HG02938 (cell line): Measurements from ENCODE around the gene TP53INP2.
"Not testable (repeated sequence)": the region's sequence is repeated elsewhere in the genome, so short reads cannot be mapped to it uniquely, and the experiment has no call there.

Source experiments
- ATAC-seq: cut with Tn5 transposase; IDR thresholded peaks from one replicate; pipeline ENCODE4 v1.9.1; 2021; ENCODE audit warnings: mild to moderate bottlenecking, moderate library complexity; ENCODE audit not compliant: unreplicated experiment

TP53INP2 gene

GRCh38 chr20:34720266-34720665 is 16.1 kb downstream of the TP53INP2 start:
- no peak for ATAC-seq

GRCh38 chr20:34722560-34722959 is 18.4 kb downstream of the TP53INP2 start:
- not testable (repeated sequence) for ATAC-seq

GRCh38 chr20:34724172-34724571 is 20.0 kb downstream of the TP53INP2 start:
- no peak for ATAC-seq

GRCh38 chr20:34729416-34729815 is 25.3 kb downstream of the TP53INP2 start:
- no peak for ATAC-seq

GRCh38 chr20:34732523-34732922 is 28.4 kb downstream of the TP53INP2 start:
- ATAC-seq: no peak

- no peak for ATAC-seq
Measured at GRCh38 chr20:34736106-34736735, 32.1 kb downstream of the TP53INP2 start.

- no peak for ATAC-seq
Measured at GRCh38 chr20:34743039-34743438, 38.9 kb downstream of the TP53INP2 start.

GRCh38 chr20:34744340-34744739 is 40.2 kb downstream of the TP53INP2 start:
- ATAC-seq: no peak

GRCh38 chr20:34744847-34745246 is 40.7 kb downstream of the TP53INP2 start:
- ATAC-seq: no peak

GRCh38 chr20:34746674-34747073 is 42.5 kb downstream of the TP53INP2 start:
- ATAC-seq: no peak

- no peak for ATAC-seq
Measured at GRCh38 chr20:34747479-34747878, 43.3 kb downstream of the TP53INP2 start.

- no peak for ATAC-seq
Measured at GRCh38 chr20:34748709-34749108, 44.6 kb downstream of the TP53INP2 start.

- ATAC-seq: no peak
Measured at GRCh38 chr20:34750484-34750883, 46.3 kb downstream of the TP53INP2 start.

- no peak for ATAC-seq
Measured at GRCh38 chr20:34751453-34751852, 47.3 kb downstream of the TP53INP2 start.

- no peak for ATAC-seq
Measured at GRCh38 chr20:34753706-34754461, 49.7 kb downstream of the TP53INP2 start.

- no peak for ATAC-seq
Measured at GRCh38 chr20:34754611-34755010, 50.5 kb downstream of the TP53INP2 start.

GRCh38 chr20:34755367-34755766 is 51.2 kb downstream of the TP53INP2 start:
- no peak for ATAC-seq

GRCh38 chr20:34762031-34762555 is 57.9 kb downstream of the TP53INP2 start:
- ATAC-seq: no peak
